NK-92 (cell line): ENCODE results near the gene VWC2L.

Source experiments
- DNase-seq: peaks from one replicate; lab custom pipeline; 2025; ENCODE audit not compliant: unreplicated experiment; lab: John Stamatoyannopoulos, UW

The VWC2L gene

DNA sequence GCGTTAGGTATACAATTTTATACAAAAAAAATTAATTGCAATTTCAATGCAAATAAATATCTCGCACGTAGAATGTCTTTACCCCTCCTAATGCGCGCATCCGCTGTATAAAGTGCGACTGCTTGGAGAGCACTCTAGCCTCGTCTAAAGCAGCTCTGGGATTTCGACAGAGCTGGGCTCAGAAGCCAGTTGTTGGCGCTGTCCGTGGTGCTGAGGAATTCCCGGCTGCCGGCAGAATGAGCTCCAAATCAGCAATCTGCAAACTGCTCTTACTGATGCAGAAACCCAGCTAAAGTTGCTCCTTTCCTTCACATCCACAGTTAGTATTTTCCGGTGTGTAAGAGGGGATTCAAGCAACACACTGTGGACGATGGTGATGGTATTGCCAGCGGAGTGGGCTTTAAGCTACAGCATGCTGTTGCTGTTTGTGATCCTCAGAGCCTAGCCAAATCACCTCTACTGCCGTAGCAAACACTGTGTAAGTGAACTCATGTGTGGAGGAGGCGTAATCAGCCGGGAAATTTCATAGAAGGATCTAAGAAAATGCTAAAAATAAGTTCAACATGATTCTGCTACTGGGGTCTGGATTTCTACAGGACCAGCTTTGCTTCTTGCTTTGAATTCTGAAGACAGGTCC lies at the start of gene VWC2L:
TSS of gene VWC2L (plus strand) at position 137 of the 637 bp plus-strand sequence. CDS start 3,140 bp downstream, outside the sequence.
- no peak for DNase-seq

DNA sequence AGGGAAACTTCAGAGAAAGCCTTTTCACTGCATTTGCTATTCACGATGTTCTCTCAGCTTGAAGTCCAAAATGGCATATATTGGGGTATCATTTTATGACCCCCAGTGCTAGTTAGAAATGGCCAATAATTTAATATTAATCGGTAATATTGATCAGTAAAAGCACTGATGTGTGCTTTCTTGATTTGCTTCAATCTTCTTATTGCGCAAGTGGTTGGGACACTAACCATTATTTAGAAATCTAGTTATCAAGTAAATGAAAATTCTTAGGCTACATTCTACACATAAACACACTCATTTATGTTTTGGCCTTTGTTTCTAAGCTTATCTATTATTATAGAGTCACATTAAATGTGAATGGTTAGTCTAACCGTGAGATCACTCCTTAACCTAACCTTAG lies 49.7 kb upstream of the VWC2L start:
- DNase-seq = no peak

DNA sequence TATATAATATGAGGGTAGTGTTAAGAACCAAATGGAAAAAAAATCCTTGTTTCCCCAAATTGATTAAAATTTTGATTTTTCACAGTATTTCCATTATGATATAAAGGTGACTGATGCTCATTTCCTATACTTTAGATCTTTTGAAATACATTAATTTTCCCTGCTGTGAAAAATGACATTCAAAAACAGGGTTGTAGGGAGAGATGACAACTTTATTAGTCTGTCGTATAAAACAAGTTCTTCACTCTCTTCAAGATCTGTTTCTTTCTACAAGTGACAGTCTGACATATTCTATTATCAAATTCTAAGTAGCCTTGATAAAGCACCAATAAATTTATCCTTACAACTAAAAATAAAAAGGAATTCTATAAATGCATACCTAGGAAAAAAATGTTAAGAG lies 45.3 kb upstream of the VWC2L start:
- no peak for DNase-seq

DNA sequence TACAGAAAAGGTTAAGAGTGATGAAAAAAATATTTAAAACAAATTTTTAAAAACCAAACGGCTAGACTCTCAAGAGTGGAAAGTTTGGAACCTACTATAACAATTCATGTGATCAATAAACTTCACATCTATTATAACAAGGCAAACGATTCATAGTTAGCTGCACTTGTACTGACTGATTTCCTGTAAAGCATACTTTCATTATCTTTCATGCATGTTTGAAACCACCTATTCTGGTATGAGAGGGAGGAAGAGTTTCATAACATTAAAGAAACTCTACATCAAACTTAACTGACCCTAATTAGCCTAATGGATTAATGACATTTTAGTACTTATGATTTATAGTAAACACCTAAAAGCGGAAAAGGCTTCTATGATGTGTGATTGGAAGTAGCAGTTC lies 43.7 kb upstream of the VWC2L start:
- DNase-seq = no peak

DNA sequence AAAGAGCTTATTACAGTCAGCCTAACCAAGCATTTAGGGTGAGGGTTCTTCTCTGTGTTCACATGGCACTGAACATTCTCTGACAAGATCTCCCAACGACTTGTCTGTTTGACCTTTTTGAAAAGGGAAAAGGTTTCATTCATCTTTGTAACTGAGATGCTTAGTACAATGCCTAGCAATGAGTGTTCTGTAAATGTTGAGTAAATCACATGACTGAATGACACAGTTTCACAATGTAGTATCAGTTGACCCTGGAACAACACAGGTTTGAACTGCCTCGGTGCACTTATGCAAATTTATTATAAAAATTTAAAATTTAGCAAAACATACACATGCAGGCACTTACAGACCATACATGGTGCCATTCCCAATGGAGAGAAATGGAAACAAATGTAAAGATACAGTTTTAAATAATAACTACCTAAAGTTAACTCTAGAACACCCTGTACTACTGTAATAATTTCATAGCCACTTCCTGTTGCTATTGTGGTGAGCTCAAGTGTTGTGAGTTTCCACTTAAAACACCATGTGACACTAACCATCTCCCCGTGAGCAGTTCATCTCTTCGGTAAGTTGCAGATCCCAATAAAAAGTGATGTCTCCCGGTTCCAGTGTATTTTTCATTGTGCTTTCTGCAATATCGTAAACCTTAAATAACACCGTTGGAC lies 34.1 kb upstream of the VWC2L start:
- no peak for DNase-seq

DNA sequence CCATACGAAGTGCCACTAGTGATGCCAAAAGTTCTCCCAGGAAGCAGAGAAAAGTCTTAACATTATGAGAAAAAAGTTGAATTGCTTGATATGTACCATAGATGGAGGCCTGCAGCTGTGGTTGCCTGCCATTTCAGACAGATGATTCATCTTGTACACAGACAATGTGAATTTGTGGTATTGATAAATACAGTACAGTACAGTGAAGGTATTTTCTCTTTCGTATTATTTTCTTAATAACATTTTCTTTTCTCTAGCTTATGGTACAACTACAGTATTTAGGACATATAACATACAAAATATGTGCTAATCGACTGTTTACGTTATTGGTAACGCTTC lies 33.6 kb upstream of the VWC2L start:
- DNase-seq = no peak

DNA sequence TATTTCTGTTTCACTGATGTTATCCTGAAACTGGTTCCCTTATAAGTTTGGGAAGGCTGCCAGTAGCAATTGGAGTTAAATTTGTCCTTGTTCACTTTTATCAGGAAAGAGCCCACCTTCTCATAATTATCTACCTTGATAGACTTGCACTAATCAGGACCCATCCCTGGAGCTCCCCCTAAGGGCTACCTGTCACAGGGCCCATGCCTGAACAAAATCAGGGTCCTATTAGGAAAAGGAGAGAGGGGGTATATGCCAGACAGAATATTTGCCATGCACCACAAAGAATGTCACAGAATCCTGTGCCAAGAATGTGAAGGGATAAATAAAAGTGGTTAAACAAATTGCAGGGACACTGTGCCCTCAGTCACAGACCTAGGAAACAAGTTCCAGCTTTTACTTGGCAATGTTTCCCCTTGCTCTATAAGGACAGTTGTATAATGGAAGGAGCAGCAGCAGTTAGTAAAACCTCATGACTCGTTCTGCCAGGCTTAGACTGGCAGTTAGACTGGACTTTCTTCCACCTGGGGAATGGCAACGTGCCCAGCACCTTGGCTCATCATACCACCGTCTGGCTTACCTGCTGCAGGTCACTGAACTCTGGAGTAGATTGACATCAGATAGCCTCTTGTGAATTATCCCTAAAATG lies 32.3 kb upstream of the VWC2L start:
- DNase-seq = no peak

DNA sequence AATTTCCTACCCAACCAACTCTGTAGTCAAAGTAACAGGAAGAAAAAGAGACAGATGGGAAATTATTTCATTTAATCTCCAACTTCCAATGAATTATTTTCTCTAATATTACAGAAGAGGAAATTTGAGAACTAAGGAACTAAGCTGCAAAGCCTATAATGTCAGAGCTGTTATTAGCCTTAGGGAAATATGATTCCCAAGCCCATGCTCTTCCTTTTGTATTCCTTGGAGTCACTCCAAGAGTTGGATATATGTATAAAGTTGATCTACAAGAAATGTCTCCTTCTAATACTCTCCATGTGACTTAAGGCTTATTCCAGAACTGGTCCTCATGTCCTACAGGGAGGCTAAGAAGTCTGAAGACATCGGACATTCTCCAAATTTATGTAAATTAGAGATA lies 31.6 kb upstream of the VWC2L start:
- DNase-seq = no peak

DNA sequence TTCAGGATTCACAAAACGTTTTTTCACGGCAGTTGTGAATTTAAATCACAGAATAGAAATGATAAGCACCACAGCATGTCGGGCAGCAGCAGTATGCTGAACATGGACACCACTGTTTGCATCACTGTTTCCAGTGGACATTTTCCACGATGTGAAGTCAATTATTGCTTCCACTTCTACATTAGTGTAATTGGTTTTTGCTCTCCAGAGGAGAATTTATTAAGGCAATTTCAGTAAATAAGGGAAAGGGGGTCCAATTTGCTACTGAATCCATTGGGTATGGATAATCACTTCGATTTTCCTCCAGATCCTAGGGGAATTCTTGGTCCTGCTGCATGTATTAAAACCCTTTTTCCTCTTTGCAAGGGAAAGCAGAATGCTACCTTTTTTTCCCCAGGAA lies 30.2 kb upstream of the VWC2L start:
- DNase-seq = no peak

DNA sequence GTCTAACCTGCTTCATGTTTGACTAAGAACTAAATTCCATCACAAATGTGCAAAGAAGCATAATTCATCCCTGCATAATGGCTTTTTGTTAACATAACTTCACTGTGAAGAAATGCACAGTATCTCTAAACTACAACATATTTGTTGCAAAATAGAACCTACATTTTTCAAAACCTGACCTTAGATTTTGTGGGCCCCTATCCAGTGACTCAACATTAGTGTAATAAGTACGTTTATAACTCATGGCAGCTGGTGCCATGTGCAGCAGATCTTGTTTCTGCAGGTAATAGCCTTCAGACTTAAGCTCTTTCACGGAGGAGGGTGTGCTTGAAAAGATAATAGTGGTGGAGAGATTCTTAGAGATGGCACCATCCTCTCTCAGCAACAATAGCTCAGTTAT lies 28.6 kb upstream of the VWC2L start:
- no peak for DNase-seq

DNA sequence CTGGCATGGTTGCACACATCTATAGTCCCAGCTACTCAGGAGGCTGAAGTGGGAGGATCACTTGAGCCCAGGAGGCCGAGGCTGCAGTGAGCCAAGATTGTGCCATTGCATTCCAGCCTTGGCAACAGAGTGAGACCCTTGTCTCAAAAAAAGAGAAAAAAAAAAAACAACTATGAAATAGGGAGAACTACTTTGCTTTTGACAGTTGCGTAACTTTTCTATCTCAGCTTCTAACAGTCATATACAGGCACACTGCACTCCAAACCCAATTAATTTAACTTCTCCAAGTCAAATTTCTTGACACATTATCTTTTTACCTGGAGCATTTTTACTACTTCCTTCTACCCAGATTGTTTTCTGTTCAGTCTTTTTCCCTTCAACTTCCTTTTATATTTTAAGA lies 24.1 kb upstream of the VWC2L start:
- DNase-seq = no peak

DNA sequence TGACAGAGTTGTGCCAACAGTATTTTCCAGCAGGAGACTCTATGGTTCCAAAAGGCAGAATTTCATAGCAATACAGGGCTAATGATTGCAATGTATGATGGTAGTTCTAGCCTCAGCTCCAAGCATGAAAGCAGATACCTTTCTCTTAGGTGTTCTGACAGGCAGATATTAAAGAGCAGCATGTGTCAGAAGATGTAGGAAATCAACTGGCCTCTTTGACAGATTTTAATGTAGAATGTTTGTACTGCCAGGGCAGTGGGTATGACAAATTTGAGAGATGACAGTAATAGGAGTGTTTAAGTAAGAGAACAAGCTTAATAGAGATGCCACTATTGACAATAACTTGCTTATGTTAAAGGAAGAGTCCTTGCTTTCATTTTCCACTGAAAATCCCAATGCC lies 21.5 kb upstream of the VWC2L start:
- no peak for DNase-seq

DNA sequence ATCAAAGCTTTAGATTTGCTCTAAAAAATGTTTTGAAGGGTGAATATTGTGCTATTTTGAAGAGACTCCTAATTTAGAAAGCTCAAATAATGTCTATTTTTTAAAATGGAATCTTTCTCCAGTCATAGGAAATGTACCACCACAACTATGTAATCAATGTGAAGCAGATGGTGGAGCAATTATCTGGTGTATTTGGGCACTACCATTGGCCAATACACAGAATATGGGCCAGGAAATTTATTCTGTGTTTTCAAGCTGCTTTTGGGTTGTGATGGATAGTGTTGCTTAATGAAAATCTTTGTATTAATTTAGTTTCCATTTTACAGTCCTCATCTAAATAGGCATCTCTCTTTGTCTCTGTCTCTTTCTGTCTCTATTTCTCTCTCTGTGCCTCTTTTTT lies 17.1 kb upstream of the VWC2L start:
- no peak for DNase-seq

DNA sequence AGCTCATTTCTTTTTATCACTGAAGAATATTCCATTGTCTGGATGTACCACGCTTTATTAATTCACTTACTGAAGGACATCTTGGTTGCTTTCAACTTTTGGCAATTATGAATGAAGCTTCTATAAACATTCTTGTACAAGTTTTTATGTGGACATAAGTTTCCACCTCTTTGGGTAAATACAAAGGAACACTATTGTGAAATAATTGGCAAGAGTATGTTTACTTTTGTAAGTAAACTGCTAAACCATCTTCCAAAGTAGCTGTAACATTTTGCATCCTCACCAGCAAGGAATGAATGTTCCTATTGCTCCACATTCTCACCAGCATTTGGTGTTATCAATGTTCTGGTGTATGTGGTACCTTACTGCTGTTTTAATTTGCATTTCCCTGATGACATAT lies 15.8 kb upstream of the VWC2L start:
- no peak for DNase-seq

DNA sequence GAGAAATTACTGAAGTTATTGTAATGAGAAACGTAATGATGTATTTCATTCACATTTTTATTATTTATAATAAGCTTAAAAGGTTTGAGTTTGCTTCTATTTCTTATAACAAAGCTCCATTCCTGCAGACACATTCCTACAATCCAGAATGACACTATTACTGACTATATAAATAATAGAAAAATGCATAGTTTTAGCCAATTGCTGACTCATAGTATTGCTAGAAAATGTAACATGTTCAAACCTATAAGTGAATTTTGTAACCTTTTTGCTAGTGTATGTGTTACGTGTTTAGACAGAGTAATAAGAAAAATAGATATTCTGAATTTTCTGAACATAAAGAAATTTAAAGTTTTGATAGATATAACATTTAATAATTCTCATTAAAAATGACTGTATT lies 9.3 kb upstream of the VWC2L start:
- no peak for DNase-seq

DNA sequence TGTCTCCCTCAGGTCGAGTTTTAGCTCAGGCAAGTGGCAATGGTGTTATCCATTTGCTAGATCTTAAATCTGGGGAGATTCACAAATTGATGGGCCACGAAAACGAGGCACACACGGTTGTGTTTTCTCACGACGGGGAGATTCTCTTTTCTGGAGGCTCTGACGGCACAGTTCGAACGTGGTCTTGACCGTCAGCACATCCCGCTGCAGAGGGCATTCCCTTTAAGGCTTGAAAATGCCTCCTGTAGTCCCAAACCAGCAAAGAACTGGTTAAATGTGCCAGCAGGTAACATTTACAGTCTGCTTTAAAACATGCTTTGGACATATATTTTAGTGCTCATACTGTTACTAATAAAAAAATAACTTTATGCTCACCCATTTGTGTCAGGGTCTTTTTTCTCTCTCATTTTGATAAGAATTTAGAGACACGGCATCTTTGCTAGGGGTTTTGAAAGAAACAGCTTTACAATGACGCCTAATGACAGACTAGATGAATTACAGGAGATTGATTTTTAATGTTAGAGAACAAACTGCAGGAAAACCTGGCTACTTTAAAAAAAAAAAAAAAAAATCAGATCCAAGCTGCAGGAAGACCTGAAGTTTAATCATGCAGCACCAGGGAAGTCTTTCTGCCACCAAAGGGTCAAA lies 602 bp upstream of the VWC2L start:
- DNase-seq = no peak

DNA sequence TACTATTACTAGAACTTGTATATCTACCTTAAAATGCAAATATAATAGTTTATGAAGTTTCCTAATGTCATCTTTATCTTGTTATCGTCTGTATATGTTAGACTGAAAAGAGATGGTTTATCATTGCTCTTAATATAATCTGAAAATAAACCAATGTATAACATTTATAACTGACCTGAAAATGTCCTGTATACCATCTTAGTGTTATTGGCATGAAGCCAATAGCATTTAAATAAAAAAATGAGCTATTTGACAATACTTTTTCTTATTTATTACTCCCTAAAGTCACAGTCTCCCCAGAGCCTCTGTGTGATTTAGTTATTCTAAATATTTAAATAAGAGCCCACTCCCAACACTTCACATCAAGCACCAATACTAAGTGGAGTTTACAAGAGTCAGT lies 1.8 kb downstream of the VWC2L start:
- DNase-seq = no peak

DNA sequence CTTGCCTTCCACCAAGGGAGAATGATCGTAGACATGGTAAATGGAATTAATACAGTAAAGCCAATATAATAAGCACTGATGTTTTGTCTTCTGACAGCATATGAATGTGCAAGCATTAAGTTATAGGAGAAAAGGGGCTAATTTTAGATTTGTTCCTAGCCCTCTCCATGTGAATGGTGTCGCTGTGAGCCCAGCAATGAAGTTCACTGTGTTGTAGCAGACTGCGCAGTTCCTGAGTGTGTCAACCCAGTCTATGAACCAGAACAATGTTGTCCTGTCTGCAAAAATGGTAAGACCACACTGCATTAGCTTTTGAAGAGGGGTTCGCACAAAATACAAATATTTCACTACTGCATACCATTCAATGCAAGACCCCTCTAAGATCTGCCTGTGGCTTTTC lies 25.6 kb downstream of the VWC2L start:
- DNase-seq = no peak

DNA sequence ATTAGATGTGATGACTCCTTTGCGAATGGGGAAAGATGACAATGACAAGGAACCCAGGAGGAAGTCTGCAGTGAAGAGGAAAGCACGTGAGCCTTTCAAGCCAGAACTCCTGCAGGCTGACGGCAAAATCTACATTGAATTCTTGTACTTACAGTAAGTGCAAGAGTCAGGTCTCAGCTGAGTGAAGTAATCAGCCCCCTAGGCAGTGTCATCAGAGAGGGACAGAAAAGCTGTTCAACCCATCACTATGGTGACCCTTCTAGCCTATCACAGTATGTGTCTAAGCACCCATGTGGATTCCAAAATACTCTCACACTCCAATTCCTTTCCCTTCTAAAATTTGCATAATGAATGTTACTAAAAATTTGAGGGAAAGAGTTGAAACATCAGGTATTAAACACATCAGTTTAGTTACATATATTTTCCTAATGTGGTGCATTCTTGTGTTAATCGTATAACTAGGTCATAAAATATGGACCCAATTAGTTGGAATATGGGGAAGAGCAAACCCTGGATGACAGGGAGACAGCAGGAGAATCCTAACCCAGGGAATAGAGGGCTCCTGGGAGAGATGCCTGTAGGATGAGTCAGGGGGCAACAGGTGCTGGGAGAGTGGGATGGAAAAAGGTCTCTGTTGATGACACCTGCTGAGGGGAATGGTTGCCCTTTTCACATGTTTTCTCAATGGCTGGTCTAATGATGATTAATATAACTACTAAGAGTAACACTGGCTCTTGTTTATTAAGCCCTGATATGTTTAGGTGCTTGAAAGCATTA lies 39.5 kb downstream of the VWC2L start:
- no peak for DNase-seq

DNA sequence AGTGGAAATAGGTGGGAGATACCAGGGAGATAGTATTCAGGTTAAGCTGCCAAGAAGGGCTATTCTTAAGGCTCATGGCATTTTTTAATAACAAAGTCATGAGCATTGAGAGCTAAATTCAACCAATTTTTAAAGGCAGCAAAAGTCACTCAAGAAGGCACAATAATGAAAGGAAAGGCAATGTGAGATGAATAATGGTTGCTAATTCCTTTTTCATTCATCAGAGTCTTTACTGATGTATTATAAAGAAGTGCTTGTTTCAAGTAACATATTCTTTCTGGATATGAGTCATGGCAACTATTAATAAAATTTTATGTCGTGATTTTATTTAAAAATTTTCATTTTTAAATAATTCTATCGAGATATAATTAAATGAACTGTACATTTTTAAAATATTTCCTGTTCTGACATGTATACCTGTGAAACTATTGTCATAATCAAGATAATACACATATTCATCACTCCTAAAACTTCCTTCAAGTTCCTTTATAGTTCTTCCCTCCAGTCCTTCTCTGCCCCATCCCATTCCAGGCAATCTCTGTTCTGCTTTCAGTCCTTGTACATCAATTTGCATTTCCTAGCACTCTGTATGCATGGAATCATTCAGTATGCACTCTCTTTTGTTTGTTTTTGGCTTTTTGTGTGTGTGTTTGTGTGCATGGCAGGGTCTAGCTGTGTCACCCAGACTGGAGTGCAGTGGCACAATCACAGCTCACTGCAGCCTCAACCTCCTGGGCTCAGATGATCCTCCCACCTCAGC lies 40.8 kb downstream of the VWC2L start:
- no peak for DNase-seq
